HG02884 (cell line): Measurements from ENCODE around the gene NECTIN2.
"Not testable (repeated sequence)": the region's sequence is repeated elsewhere in the genome, so short reads cannot be mapped to it uniquely, and the experiment has no call there.

Experiments used
- ATAC-seq: cut with Tn5 transposase; IDR thresholded peaks from one replicate; pipeline ENCODE4 v1.9.1; 2021; ENCODE audit warnings: mild to moderate bottlenecking, moderate library complexity; ENCODE audit not compliant: unreplicated experiment

Gene NECTIN2

DNA sequence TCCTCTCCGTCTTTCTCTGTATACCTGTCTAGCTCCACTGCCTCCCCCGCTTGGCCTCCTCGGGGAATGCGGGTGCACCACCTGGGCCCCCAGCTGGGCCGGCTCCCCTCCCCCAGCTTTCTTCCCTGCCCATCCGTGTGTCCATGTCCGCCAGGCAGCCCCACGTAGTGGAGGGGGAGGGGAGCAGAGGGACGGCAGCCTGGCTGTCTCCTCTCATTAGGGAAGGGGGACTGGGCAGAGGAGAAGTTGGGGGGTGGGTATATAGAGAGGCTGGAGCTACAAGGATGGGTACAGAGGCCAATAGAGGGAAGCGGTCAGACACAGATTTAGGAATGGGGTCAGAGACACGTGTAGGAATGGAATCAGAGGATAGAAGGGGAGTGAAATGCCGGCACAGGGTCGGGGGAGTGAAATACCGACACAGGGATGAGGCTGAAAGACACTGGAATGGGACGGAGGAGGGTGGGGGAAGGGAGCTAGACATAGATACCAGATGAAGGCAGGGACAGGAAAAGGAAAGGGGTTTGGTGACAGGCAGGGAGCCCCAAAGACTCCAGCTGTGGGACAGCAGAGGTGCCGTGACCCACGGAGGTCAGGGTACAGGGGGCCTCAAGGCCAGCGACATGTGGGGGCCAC lies 2.8 kb downstream of the NECTIN2 start:
- ATAC-seq: no peak

DNA sequence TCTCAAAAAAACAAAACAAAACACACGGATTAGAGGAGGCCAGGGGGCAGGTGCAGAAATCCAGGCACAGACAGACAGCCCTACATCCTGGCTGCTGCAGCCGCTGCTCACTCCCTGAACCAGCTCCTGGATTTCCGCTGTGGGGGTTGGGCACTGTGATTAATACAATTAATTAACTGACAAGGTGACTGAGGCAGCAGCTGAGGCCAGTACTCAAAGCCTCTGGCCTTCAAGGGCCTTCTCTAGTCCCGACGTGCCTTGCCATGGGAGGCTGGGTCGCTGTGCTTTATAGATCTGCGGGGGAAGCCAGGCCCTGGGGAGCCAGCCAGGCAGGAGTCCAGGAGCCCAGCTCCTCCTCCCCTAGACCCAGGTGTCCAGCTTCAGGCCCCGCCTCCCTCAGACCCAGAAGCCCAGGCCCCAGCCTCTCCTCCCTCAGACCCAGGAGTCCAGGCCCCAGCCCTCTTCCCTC lies 4.6 kb downstream of the NECTIN2 start:
- no peak for ATAC-seq

DNA sequence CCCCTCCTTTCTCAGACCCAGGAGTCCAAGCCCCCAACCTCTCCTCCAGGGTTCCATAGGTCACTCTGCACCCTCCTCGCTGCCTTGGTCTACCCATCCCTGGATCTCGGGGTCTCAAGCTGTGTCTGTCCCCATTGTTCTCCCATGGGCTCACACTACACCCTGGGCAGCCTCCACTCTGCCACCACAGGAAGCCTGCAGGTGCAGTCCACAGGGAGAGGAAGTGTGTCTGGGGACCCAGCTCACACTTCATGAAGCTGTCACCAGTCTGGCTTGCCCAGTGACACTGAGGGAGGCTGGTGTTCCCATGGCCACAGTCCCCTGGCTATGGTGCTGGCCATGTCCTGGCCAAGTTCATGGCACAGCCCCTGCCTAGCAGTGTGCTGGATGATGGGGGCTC lies 5.3 kb downstream of the NECTIN2 start:
- ATAC-seq: no peak

DNA sequence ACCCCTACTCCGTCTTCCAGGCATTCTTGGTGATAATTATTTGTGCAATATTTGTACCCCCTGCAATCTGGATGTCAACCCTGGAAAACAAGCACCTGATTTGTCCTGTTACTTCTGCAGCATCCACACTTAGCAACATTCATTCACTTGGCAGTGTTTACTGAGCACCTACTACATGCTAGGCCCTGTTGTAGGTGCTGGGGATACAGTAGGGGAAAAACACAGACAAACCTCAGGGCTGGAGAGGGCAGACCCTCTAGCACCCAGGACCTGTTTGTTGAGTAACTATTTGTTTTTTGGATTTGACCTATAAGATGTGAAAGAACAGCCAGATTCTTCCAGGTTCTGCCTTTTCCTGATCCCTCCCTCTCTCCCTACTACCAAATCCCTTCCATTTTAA lies 9.5 kb downstream of the NECTIN2 start:
- ATAC-seq: no peak

GRCh38 chr19:44856421-44857083 lies 10.5 kb downstream of the NECTIN2 start:
- no peak for ATAC-seq

GRCh38 chr19:44857837-44858236 lies 11.7 kb downstream of the NECTIN2 start:
- ATAC-seq: no peak

DNA sequence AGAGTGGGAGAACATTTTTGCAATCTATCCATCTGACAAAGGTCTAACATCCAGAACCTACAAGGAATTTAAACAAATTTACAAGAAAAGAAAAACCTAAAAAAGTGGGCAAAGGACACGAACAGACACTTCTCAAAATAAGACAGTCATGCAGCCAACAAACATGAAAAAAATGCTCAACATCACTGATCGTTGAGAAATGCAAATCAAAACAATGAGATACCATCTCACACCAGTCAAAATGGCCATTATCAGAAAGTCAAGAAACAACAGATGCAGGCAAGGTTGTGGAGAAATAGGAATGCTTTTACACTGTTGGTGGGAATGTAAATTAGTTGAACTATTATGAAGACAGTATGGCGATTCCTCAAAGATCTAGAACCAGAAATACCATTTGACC lies 15.5 kb downstream of the NECTIN2 start:
- ATAC-seq: not testable (repeated sequence)

DNA sequence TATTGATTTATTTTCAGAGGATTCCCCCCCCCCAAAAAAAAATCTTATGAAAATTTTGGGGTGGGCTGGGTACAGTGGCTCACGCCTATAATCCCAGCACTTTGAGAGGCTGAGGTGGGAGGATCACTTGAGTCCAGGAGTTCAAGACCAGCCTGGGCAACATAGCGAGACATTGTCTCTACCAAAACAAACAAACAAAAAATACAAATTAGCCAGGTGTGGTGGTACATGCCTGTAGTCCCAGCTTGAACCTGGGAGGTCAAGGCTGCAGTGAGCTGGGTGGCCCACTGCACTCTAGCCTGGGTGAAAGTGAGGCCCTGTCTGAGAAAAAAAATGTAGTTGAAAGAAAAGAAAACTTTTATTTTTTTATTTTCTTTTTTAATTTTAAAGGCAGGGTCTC lies 17.9 kb downstream of the NECTIN2 start:
- no peak for ATAC-seq

DNA sequence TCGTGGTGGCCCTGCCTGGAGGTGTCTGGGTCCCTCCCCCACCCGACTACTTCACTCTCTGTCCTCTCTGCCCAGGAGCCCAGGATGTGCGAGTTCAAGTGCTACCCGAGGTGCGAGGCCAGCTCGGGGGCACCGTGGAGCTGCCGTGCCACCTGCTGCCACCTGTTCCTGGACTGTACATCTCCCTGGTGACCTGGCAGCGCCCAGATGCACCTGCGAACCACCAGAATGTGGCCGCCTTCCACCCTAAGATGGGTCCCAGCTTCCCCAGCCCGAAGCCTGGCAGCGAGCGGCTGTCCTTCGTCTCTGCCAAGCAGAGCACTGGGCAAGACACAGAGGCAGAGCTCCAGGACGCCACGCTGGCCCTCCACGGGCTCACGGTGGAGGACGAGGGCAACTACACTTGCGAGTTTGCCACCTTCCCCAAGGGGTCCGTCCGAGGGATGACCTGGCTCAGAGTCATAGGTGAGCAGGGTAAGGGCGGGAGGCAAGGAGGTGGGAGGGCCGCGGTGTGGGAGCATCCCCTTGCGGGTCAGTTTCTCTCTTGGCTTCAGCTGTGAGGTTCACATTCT lies 19.2 kb downstream of the NECTIN2 start:
- no peak for ATAC-seq

DNA sequence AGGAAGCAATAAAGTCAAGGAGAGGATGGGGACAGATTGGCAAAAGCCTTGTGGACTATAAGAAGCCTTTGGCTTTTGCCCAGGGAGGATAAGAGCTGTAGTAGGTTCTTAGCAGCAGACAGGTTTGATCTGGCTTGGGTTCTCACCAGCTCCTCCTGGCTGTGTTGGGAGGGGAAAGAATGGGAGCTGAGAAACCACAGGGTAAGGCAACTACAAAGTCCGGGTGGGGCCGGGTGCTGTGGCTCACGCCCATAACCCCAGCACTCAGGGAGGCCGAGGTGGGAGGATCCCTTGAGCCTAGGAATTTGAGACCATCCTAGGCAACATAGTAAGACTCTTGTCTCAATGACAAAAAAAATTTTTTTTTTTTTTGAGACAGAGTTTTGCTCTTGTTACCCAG lies 20.6 kb downstream of the NECTIN2 start:
- no peak for ATAC-seq

GRCh38 chr19:44867578-44867977 lies 21.5 kb downstream of the NECTIN2 start:
- ATAC-seq: no peak

DNA sequence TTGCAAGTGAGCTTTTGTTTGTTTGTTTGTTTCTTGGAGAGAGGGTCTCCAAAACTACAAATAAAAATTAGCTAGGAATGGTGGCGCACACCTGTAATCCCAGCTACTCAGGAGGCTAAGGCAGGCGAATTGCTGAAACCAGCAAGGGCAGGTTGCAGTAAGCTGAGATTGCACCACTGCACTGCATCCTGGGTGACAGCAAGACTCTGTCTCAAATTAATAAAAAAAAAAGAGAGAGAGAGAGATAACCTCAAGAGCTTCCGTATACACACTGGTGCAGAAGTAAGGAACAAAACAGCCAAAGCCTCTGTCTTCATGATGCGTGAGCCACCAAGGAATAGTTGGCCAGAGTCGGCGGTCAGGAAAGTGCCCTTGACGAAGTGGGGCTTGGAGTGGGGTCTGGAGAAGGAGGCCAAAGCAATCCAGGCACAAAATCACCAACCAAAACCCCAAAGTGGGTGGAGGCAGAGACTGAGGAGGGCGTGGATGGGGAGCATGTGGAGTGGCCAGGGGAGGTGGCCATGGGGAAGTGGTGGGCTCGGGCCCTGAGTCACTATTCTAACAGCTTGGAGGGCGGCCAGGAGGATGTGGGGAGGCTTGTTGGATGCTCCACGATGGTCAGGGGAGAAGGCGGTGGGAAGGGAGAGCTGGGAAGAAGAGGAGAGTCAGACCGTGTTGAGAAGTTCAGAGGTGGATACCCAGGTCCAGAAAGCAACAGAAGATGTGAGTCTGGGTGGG lies 23.8 kb downstream of the NECTIN2 start:
- ATAC-seq: no peak

DNA sequence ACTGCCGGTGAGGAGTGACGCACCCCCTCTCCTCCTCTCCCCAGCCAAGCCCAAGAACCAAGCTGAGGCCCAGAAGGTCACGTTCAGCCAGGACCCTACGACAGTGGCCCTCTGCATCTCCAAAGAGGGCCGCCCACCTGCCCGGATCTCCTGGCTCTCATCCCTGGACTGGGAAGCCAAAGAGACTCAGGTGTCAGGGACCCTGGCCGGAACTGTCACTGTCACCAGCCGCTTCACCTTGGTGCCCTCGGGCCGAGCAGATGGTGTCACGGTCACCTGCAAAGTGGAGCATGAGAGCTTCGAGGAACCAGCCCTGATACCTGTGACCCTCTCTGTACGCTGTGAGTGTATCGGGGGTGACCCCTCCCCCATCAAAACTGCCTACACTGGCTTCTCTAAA lies 25.7 kb downstream of the NECTIN2 start:
- no peak for ATAC-seq

DNA sequence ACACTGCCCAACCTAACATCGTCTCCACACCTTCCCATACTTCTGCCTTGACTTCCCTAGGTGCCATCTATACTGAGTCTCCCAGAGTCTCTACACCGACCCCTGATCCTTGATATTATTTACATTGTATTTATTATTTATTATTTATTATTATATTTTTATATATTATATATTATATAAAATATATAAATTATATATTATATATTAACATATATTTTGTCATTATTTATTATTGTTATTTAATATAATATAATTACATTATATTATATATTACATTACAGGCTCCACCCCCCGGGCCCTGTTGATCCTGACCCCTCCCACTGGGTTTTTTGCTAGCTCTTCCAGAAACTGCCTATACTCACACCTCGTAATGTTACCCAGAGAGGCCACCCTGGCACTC lies 26.6 kb downstream of the NECTIN2 start:
- no peak for ATAC-seq

DNA sequence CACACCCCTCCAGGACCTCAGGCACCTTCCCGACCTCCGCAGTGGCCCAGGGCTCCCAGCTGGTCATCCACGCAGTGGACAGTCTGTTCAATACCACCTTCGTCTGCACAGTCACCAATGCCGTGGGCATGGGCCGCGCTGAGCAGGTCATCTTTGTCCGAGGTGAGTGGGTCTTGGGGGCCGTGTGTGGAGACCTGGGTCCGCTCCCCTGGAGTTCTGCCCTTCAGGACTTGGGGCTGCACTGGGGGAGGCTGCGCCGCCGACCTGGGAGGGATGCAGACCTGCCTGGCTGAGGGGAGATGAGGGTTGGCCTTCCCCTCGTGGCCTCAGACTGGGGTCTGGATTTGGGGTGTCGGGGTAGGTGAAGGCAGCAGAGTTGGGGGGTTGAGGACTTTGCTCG lies 28.2 kb downstream of the NECTIN2 start:
- ATAC-seq: no peak

DNA sequence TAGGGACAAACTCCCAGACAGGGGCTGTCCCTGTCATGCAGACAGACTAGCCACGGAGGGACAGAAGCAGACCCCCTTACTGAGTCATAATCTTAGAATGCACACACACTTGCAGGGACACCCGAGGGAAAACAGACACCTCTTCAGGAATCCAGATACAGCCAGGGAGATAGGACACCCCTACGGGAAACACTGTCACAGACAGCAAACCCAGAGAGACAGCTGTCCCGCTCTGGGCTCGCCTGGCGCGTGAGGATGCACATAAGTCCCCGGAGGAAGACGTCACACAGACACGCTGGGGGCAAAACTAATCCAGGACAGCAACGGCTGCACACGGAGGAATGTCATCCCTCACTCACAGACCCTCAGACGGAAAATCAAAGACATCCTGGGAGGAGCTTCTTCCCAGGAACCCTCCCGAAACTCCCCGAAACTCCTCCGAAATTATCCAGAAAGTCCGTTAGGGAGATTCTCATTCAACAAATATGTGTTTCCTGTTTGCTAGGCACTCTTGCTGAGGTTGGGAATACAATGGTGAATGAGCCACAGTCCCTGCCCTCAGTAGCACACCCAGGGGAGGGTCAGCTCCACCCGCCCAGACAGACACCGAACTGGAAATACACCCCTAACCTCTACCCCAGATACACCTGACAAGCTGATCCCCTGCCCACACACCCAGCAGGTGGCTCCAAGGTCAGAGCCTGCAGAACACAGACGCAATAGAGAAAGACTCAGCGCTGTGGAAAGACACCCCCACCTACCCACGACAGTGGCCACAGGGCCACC lies 29.8 kb downstream of the NECTIN2 start:
- ATAC-seq: no peak

- no peak for ATAC-seq
Measured at GRCh38 chr19:44876930-44877535, 30.9 kb downstream of the NECTIN2 start.

- no peak for ATAC-seq
Measured at GRCh38 chr19:44878120-44878865, 32.2 kb downstream of the NECTIN2 start.

DNA sequence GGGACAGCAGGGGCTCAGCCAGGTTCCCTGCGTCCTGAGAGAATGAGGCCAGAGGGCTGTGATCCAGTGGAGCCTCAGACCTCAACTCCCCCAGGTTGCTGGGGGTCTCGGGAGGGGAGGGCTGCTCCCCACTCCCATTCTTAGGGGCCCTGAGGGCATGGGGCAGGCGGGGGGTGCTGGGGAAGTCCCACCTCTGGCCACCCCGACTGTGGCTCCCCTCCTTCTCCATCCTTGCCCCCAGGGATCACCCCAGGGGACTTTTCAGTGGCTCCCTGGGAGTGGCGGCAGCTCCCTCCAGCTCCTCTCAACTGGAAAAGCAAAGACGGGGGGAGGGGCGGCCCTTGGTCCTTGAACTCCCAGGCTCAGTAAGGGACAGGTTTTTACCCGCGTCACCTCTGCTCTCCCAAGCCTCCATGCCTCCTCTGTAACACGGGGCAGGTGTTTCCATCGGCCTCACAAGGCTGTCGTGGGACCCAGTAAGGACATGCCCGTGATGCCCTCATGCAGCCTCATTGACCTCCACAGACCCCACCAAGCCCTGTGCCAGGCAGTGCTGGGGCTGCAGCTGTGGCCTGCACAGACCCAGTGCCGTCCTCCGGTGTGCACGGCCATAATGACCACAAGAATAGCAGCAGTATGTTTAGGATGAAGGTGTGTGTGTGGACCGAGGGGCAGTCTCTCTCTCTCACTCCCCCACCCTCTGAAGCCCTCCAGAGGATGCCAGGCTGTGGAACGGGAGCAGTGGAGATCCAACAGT lies 33.4 kb downstream of the NECTIN2 start:
- no peak for ATAC-seq
